Right lobe of liver (tissue), 6 donors: ENCODE data around the gene TP53I11. TPM values are rescaled to one million over a fixed set of nuclear protein-coding genes. Genes with fewer than 3 reads are reported as not detected.
A peak's percentile ranks its signal among the peaks of the same experiment; 100 is the strongest.

Experiments used
- ATAC-seq, 4 donors: fragments of 200-7000 bp; cut with Tn5 transposase; one replicate each; pipeline ENCODE4 v1.9.1; 2020; ENCODE audit warnings: mild to moderate bottlenecking in 4 of 4, moderate library complexity in 4 of 4
- DNase-seq, 3 donors: peaks; one replicate each; pipeline ENCODE4 v3.0.0-alpha.2; 2020
- H3K27ac ChIP-seq, 3 donors: fragments of 200-600 bp; one replicate each; pipeline ENCODE4 v1.8.0; 2022
- H3K27me3 ChIP-seq, 2 donors: fragments of 200-600 bp; one replicate each; pipeline ENCODE4 v1.8.0; 2022
- H3K36me3 ChIP-seq, 4 donors: fragments of 200-600 bp; sonication (generic) in 1 of 4; one replicate each; pipeline versions ENCODE4 v1.5.1 to v1.8.0; 2017 to 2022; ENCODE audit warnings: control low read depth in 1 of 4
- H3K4me1 ChIP-seq, 4 donors: fragments of 200-600 bp; sonication (generic) in 1 of 4; one replicate each; pipeline versions ENCODE4 v1.5.1 to v1.8.0; 2017 to 2022; ENCODE audit warnings: control low read depth in 1 of 4
- H3K4me3 ChIP-seq, 3 donors: fragments of 200-600 bp; one replicate each; pipeline ENCODE4 v1.8.0; 2022
- H3K9me3 ChIP-seq, 4 donors: fragments of 200-600 bp; sonication (generic) in 1 of 4; one replicate each; pipeline versions ENCODE4 v1.5.1 to v1.8.0; 2017 to 2022; ENCODE audit warnings: control low read depth in 1 of 4
- POLR2A ChIP-seq: fragments of 450-650 bp; IDR thresholded peaks from one replicate; pipeline ENCODE4 v1.6.1; 2017; ENCODE audit warnings: antibody characterized with exemption, mild to moderate bottlenecking
- WGBS: methylation state at CpG from one replicate; pipeline ENCODE4 v1.1.6; 2018; ENCODE audit warnings: low coverage, low lambda C conversion rate; ENCODE audit not compliant: insufficient coverage; ENCODE audit errors: missing lambda C conversion rate; 5-methylcytosine and 5-hydroxymethylcytosine counted together
- intact Hi-C, 2 donors: fragments of 100-400 bp; cut with DNase I; formaldehyde crosslinking; loops; one replicate each; pipeline versions ENCODE4 v1.11.2 to v1.14.1; 2022
- long read RNA-seq: library from polyadenylated mRNA; unstranded; transcript quantifications from one replicate; pipeline ENCODE4 v2.0.0, GENCODE V29; 2019
- total RNA-seq, 6 experiments: library from RNA; depleted of rRNA in 2 of 6; stranded (reverse); fragments of >200 nt in 2 of 6; fragmentation: NEBNext Ultra II Directional in 3 of 6; extraction: Animal tissue kit (Norgen Biotek cat#: 25700) in 3 of 6; gene quantifications; one replicate each; pipeline versions ENCODE4 v1.1.0 to v1.2.4, GENCODE V29; 2016 to 2023
- TF ChIP-seq, protein P1 (sequence below), 4 donors: fragments of 200-600 bp in 3 of 4; fragments of 450-650 bp in 1 of 4; IDR thresholded peaks; one replicate each; pipeline versions ENCODE4 v1.5.1 to v1.8.0; 2016 to 2022; ENCODE audit warnings: antibody characterized with exemption in 4 of 4, mild to moderate bottlenecking in 2 of 4
- donor health status: DM: no; HTN: yes; CAD: no.
- donor health status: DM: no; HTN: no; CAD: no.
- donor health status: DM: no; HTN: no; CAD: no.
- donor health status: DM: no; HTN: yes; CAD: no.
- donor health status: DM: no; HTN: yes; CAD: no.

Gene TP53I11
- total RNA-seq, result 10 to 100 TPM in 4 of 6 experiments, 1 to 10 TPM in 2; 5.7 to 22.1 (median 12.2) TPM
- long read RNA-seq, partial matches to known transcripts, result 0 of 2 reads
- long read RNA-seq, other reads (novel, unspliced or antisense), result 2 of 2 reads

DNA sequence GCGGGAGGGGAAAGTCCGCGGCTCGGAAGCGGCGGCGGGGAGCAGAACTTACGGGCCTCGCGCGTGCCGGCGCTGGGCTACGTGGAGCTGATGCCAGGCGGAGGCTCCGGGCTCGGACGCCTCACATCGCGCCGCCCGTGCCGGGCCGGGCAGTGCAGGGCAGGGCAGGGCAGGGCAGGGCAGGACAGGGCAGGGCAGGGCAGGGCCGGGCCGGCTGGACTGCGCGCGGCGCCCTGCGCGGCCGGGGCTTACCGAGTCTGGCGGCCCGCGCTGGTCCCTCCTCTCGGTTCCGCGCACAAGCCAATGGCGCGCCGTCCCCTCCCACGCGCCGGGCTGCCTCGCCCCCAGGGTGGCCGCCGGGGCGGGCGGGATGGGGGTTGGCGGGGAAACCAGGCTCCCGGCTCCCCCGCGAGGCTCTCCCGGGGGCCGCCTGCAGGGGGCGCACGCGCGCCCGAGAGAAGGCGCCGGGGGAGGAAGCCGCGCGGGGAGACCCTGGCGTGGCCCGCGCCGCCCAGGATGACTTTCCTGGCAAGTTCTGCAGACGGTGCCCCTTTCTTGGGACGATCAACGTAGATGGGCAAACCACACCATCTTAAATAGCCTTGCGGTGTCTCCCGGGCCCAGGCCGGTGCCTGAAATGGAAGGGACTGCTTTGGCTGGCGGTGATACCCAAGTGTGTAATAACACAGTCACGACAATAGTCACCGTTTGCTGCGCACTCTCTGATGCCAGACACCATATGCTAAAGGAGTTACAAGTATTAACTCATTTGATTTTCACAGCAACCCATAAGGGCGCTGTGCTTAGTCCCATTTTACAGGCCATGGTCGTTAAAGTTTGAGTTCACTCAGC is at the start of gene TP53I11:
Gene TP53I11, minus strand, starts transcription at position 259 of the 852 bp plus-strand sequence. CDS start 12,548 bp downstream, outside the sequence.
- ATAC-seq (peak; percentile 64 to 79 (median 72)), DNase-seq (peak; percentile 71 to 86 (median 79))
- intact Hi-C loops, result no loop called here
- H3K4me3 ChIP-seq, result peak within 1 kb of the TSS; percentile 48 to 57 (median 53)
- H3K36me3 ChIP-seq, result no peaks in the 10 kb centered on the region
- H3K27me3 ChIP-seq, result peaks cover 0 to 13% of the 10 kb centered on the region in 2 donors
- WGBS, result 56% methylated on average over 4 of the region's 83 CpGs
- H3K27ac ChIP-seq, result peak within 1 kb of the TSS; percentile 58 to 71 (median 66)
- H3K9me3 ChIP-seq, result no peaks in the 10 kb centered on the region
- TF ChIP-seq, protein P1, sequence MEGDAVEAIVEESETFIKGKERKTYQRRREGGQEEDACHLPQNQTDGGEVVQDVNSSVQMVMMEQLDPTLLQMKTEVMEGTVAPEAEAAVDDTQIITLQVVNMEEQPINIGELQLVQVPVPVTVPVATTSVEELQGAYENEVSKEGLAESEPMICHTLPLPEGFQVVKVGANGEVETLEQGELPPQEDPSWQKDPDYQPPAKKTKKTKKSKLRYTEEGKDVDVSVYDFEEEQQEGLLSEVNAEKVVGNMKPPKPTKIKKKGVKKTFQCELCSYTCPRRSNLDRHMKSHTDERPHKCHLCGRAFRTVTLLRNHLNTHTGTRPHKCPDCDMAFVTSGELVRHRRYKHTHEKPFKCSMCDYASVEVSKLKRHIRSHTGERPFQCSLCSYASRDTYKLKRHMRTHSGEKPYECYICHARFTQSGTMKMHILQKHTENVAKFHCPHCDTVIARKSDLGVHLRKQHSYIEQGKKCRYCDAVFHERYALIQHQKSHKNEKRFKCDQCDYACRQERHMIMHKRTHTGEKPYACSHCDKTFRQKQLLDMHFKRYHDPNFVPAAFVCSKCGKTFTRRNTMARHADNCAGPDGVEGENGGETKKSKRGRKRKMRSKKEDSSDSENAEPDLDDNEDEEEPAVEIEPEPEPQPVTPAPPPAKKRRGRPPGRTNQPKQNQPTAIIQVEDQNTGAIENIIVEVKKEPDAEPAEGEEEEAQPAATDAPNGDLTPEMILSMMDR (IDR thresholded peaks at IDR 0.05), result peak; percentile 34 to 75 (median 56)
- TF ChIP-seq POLR2A, result peak; percentile 80
- H3K4me1 ChIP-seq, result peaks cover 0 to 6% (median 0%) of the 10 kb centered on the region in 4 donors

- intact Hi-C loops, result no loop called here
- ATAC-seq (no peak), DNase-seq (no peak)
- Histone ChIP-seq H3K4me1 (no peaks in the 10 kb centered on the region), H3K27me3 (no peaks in the 10 kb centered on the region), H3K4me3 (no peak overlapping the region), H3K36me3 (no peaks in the 10 kb centered on the region), H3K27ac (no peak overlapping the region), H3K9me3 (no peaks in the 10 kb centered on the region)
- TF ChIP-seq POLR2A, result no peak
- TF ChIP-seq, protein P1 (IDR thresholded peaks at IDR 0.05), result no peak
- 100% methylated on average over 1 of the region's 2 CpGs for WGBS
Observed at GRCh38 chr11:44999068-44999467, 48.4 kb upstream of the TP53I11 start.

- intact Hi-C loops, result no loop called here
- H3K27ac ChIP-seq, result no peak overlapping the region
- H3K36me3 ChIP-seq, result no peaks in the 10 kb centered on the region
- H3K27me3 ChIP-seq, result no peaks in the 10 kb centered on the region
- no peaks in the 10 kb centered on the region for H3K9me3 ChIP-seq
- DNase-seq (no peak), ATAC-seq (no peak)
- TF ChIP-seq POLR2A, result no peak
- TF ChIP-seq, protein P1 (IDR thresholded peaks at IDR 0.05), result no peak
- no peaks in the 10 kb centered on the region for H3K4me1 ChIP-seq
- no CpG with 5 or more reads among the region's 2 CpGs for WGBS
- H3K4me3 ChIP-seq, result no peak overlapping the region
Observed at GRCh38 chr11:44998051-44998450, 47.4 kb upstream of the TP53I11 start.

GRCh38 chr11:44997566-44997965 is 46.9 kb upstream of the TP53I11 start:
- no peaks in the 10 kb centered on the region for H3K9me3 ChIP-seq
- WGBS, result 76% methylated on average over 3 of the region's 5 CpGs
- H3K4me3 ChIP-seq, result no peak overlapping the region
- no peaks in the 10 kb centered on the region for H3K27me3 ChIP-seq
- ATAC-seq (no peak), DNase-seq (no peak)
- no peaks in the 10 kb centered on the region for H3K36me3 ChIP-seq
- TF ChIP-seq, protein P1 (IDR thresholded peaks at IDR 0.05), result no peak
- no peak for TF ChIP-seq POLR2A
- no peak overlapping the region for H3K27ac ChIP-seq
- H3K4me1 ChIP-seq, result no peaks in the 10 kb centered on the region
- intact Hi-C loops, result no loop called here
